ENCODE measurements around the gene HAAO.

DNA sequence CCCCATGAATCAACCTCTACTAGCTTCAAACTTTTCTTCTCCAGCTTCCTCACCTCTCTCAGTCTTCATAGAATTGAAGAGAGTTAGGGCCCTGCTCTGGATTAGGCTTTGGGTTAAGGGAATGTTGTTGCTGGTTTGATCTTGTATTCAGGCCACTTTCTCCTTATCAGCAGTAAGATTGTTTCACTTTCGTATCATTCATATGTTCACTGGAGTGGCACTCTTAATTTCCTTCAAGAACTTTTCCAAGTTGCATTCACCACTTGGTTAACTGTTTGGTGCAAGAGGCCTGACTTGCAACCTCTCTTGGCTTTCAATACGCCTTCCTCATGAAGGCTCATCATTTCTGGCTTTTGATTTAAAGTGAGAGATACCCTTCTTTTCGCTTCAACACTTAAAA lies 51.2 kb downstream of the HAAO start:
- TF ChIP-seq POLR2AphosphoS5 (IDR thresholded peaks at IDR 0.05; ENCODE audit: low read depth, low read length) (no peak), POLR2A (IDR thresholded peaks at IDR 0.05; ENCODE audit: low read depth, low read length) (no peak), POU2F2 (IDR thresholded peaks at IDR 0.05; ENCODE audit: low read depth, low read length) (no peak), SPI1 (IDR thresholded peaks at IDR 0.05; ENCODE audit: low read depth, low read length) (no peak), PAX5 (IDR thresholded peaks at IDR 0.05; ENCODE audit: insufficient read depth, low read length, severe bottlenecking) (no peak)

All from GM12891 (cell line).